Activated CD4-positive, CD25-positive, alpha-beta regulatory T cell treated with anti-CD3 and anti-CD28 coated beads, Interleukin-2, amount 50 U/mL, for 72 hours (primary cell): ENCODE data around the gene CUL7.
A peak's percentile ranks its signal among the peaks of the same experiment; 100 is the strongest.

Experiments
- DNase-seq: peaks from one replicate; pipeline ENCODE4 v3.0.0; 2021

The CUL7 gene

DNA sequence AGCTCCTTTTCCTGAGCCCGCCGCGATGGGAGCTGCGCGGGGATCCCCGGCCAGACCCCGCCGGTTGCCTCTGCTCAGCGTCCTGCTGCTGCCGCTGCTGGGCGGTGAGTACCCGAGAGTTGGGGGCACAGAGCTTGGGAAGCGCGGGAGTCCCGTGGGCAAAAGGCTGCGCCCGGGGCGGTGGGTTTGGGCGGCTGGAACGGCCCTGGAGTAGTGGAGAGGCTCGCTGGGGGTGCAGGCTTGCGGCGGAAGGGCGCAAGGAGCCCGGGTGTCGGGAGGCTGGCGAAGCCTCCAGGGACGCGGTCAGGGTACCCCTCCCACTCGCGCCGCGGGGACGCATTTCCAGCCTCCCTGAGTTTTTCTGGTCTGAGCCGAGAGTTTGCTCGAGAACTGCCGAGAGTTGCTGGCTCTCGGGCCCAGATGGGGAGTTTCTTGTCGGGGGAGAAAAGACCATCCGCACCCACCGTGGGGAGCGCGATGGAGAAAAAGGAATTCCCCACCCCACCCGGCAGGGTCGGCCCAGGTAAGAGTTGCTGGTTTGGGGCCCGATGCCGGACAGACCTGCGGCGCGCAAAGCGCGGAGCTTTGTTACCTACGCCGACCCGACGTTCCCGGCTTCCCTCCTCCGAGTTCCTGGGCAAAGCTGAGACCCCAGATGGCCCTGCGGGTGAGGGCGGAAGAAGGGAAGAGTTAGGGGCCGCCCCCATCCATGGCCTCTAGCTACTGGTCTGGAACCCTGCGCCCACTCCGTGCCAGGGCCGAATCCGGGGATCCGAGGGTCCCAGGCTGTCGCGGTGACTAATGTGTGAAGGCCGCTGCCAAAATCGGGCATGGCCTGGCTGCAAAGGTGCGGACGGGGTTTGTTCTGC lies 23.0 kb upstream of the CUL7 start:
- DNase-seq = no peak

DNA sequence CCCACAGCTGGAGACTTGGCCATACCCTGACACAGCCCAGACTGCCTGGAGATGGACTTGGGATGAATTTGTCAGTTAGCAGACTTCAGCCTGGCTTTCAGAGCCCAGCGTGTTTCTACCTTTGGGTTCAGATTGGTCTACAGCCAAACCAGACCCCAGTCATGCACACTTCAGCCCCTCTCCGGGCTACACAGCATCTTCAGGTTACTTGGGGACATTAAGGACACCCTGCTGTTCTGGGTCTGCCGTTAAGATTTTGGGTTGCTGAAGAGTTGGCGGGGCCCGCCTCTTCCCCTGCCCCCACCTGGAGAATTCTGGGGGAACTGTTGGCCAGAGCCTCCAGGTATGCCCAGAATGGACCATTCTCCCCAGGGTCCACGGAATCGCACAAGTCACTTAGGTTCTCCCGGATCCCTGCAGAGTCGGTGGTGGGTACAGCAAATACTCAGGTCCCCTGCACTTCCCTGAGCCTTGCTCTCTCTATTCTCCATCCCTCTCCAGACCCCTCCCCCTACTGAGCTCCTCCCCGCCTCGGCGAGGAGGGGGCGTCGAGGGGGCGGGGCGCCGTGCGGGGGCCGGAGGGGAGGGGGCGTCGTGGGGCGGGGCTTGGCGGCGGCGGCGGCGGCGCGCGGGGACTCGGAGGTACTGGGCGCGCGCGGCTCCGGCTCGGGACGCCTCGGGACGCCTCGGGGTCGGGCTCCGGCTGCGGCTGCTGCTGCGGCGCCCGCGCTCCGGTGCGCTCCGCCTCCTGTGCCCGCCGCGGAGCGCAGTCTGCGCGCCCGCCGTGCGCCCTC lies 22.2 kb upstream of the CUL7 start, which contains the start of gene PTK7:
Gene PTK7, plus strand, starts transcription at position 645 of the 794 bp plus-strand sequence. CDS start 175 bp downstream, outside the sequence.
- no peak for DNase-seq

DNA sequence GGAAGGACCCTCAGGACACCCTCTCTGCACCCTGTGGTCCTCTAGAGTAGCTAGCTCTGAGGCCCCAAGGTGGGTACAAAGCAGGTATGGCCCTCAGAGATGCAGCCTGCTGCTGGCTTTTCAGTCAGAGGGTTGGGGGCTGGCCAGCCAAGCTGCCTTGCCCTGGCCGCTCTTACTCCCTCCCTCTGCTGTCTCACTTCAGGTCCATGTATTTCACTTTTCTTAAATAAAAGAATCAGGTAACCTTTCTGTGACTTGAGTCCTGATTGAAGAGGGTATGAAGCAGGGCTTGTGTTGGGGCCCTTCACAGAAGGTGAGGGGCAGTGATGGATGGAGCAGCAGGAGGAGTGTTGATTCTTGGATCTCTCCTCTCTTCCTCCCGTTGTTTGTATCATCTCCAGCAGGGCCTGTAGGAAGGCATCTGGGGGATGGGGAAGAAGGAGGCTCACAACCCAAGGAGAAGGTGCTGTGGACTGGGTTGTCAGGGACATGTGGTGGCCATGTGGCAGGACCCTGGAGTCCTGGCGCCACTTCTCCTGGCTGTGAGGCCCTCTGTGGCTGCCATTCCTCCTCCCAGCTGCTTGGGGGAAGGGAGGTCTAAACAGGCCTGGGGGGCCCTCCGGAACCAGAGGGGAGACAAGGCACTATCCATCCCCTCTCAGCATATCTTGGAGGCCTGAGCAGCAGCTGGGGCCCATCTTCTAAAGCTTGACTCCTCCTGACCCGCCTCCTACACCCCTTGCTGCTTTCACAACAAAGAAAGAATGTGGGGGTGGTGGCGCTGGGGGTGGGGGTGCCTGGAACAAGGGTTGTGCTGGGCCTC lies 21.4 kb upstream of the CUL7 start:
- DNase-seq = no peak

DNA sequence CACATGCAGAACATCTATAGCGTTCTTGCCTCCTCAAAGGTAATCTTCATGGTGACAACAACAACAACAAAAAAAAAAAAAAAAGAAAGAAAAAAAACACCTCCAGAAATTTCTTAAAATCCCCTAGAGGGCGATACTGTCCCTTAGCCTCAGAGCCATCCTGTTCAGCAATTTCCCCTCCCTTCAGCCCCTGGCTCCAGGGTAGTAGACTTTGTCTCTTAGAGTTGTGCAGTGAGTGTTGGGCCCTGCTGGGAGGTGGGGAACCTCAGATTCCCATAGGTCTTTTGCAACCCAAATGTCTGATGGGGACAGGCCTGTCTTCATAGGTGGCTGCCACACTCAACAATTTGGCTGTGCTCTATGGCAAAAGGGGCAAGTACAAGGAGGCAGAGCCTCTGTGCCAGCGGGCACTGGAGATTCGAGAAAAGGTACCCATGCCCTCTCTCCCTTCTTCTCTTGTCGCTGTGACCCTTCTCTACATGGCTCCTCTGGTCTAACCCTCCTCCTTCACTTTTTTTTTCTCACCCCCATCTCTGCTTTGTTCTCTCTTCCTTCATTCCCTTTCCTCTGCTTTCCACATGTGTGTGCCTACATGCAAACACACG lies 16.5 kb upstream of the CUL7 start:
- DNase-seq = no peak

DNA sequence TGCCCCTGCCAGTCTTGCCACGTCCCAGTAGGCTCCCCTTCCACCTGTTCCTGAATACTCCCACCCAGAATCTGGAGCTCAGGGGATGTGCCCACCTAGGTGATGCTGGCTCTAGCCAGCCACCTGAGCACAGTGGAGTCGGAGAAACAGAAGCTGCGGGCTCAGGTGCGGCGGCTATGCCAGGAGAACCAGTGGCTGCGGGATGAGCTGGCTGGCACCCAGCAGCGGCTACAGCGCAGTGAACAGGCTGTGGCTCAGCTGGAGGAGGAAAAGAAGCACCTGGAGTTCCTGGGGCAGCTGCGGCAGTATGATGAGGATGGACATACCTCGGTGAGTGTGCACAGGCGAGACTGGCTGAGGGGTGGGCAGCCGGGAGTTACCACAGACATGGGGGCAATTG lies 9.2 kb upstream of the CUL7 start:
- DNase-seq = no peak

DNA sequence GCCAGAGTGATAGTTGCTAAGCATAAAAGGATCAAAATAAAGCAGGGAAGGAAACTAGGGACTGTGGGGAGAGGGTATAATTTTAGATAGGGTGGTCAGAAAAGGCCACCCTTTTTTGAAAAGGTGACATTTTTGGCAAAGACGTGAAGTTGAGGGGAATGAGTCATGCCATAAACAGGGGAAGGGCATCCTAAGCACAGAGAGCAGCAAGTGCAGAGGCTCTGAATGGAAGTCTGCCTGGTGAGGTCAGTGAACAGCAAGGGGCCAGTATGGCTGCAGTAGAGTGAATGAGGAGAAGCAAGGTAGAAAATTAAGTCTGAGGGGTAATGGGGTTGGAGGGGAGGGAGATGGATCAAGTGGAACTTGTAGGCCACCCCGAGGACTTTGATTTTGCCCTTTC lies 8.2 kb upstream of the CUL7 start:
- no peak for DNase-seq

DNA sequence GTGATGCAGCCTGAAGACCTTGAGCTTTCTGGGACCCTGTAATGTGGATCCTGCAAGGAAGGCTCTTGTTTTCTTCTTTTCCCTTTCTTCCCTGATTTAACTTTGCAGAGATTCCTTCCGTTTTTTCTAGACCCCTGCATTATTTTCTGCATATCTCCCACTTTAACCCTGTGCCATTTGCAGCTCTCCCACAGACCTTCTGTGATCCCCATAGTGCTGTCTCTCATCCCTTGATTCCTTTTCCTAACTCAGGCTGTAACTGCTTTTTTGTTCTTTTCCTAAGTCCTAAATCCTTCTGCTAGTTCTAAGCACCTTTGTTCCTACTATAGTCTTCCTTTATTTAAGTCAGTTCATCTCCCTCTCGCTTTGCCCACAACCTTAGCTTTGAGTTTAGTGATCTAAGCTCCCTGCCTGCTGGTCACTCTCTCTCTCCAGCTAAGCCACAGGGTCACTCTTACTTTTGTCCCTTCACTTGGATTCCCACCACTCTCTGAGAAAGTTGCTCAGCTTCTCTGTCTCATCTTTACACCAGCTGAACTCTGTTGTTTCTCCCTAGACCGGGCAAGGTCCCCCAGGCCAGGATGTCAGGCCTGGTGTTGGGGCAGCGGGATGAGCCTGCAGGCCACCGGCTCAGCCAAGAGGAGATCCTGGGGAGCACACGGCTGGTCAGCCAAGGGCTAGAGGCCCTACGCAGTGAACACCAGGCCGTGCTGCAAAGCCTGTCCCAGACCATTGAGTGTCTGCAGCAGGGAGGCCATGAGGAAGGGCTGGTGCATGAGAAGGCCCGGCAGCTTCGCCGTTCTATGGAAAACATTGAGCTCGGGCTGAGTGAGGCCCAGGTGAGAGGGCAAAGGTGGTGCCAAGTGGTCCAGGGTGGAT lies 7.3 kb upstream of the CUL7 start:
- DNase-seq = no peak

DNA sequence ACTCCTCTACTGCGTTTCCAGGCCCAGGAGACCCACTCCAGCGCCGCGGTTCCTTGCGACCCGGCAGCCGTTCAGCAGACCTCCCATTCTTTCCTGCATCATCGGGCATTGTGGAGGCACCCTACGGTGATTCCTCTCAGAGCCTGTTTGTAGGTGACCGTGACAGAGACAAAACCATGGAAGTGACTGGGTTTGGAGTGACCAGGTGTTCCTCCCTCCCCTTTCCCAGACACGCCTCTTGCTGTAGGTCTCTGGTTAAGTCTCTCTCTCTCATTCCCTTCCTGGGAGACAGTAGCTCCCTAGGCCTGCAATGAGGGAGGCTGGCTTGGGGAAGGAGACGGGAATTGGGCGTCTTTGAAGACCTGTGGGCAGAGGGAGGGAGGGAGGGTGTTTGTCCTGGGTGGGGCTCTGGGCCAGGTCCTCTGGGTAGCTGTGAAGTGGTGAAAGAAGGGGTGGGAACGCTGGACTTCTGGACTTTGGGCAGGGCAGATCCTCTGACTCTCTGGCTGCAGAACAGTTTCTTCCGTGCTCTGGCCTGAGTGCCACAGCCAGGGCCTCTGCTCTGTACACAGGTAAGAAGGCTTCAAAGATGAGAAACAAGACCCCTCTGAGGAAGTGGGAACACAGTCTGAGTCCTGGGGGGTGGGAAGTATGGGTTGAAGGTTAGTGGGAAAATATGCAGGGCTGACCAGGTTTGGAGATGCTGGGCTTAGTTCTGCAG lies 6.5 kb upstream of the CUL7 start:
- DNase-seq = no peak

DNA sequence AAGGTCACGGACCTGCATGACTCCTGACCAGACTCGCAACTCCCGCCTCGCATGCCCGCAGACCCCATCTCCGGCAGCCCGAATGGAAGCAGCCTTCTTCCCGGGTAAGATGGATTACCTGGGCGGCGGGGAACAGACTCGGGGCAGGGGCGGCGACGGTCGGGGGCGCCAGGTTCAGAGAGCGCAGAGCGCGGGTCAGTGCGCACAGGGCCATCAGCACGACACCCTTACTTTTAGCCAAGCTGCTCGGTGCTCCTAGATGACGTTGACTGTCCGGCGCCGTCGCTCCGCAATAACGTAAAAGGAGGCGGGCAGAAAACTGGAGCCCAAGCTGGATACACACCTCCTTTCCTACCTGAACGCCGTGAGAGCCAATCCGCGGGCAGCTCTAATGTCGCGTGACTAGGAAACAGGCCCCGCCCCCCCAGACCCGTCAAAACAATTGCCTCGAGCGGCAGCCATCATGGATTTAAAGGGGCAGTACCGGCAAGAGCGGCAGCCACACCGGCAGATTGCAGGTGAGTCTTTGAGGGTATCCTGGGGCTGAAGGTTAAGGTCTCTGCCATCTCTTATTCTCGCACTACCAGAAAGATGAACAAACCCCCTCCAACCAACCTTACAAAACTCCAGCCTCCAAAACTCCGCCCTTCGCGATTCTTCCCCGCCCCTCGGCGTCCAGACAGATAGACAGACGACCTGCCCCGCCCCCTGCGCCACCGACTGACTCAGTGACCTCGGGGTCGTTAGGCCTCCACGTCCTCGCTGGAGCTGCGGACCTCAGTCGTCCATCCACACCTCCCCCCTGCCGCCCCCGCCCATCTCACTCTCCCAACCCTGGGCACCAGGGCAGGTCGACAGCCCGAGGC lies 5.8 kb upstream of the CUL7 start, which contains the start of the genes KLC4 and MRPL2:
Gene KLC4, plus strand, starts transcription at position 464 of the 866 bp plus-strand sequence. CDS start 1,705 bp downstream, outside the sequence.
Gene MRPL2, minus strand, starts transcription at position 267 of the 866 bp plus-strand sequence. Its CDS starts 53 bp downstream, at position 214.
- DNase-seq = peak; percentile 92

DNA sequence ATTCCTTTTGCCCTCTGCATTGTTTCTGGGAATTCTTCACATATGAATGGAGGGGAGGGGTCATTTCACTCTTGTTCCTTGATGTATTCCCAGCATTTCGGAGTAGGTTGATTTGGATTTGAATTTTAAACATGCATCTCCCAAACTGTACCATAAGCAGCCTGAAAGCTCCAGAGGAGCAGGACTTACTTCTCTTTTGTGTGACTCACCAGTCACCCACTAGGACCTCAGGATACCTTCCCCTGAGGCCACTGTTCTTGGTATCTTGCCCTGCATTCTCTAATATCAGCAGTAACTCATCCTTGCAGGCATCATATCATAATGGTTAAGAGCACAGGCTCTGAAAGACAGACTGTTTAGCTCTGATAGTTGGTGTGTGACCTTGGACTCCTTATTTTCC lies 4.9 kb upstream of the CUL7 start:
- no peak for DNase-seq

DNA sequence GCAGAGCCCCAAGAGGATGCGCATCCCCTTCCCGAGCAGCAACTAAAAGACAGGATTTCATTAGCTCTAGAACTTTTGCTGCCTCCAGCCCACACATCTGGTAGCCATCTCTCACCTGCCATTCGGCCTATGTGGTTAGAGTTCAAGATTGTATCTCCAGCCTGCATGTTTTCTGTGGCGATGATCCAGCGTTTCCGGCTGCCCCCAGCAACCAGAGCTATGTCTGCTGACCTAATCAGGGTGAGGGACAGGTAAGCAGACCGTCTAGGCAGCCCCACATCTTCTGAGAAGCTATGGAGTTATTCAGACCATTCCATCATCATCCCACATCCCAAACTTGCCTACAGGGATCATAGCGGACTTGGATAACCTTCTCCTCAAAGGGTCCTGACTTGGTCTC lies 2.3 kb upstream of the CUL7 start:
- DNase-seq = no peak

DNA sequence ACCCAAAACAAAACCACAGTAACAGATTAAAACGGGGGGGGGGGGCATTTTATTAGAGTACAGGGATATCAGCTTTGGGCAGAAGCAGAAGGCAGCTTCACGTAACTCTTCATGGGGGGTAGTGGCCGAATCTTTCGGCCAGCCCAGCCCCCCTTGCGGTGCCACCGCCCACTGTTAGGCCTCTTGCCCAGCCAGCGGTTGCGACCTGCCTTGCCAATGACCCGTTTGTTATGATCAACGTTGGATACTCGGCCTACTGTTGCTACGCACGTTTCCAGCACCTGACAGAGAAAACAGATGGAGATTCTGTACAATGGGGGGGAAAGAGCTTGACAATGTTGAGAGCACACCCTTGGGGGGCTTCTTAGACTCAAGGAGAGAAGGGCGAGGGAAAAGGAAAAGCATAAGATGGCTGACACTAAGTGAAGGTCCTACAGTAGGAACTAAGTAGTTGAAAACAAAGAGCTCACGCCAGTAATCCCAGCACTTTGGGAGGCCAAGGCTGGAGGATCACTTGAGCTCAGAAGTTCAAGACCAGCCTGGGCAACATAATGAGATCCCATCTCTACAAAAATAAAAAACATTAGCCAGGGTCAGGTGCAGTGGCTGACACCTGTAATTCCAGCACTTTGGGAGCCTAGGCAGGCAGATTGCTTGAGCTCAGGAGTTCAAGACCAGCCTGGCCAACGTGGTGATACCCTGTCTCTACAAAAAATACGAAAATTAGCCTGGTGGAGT lies 724 bp upstream of the CUL7 start:
- DNase-seq = no peak

DNA sequence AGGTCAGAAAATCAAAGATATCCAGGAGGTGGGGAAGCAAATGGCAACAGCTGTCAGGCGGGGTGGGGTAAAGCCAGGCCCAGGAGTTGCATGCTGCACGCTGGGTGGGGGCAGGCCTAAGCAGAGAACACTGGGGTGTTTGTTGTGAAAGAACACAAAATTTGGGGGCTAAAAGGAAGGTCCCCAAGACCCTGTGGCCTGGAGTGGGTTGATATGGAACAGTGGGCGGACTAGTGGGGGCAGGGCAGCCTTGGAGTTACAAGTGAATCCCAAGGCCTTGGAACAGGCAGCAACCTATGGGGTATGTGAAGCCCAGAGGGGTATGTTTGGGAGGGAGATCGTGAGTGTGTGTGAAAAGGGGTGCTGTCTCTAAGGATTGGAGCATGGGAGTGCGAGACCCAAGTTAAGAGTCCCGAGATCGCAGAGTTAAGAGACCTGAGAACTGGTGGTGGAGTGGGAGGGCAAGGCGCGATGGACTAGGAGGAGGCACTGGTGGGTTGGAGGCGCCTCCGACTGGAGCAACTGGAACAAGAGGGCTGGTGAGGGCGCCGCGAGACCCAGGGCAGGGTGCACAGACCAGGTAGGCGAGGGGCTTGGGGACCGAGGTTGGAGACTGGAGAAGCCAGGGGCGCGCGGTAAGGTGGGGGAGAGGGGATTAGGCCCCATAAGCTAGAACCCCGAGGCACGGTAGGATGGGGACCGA lies 658 bp downstream of the CUL7 start:
- no peak for DNase-seq

DNA sequence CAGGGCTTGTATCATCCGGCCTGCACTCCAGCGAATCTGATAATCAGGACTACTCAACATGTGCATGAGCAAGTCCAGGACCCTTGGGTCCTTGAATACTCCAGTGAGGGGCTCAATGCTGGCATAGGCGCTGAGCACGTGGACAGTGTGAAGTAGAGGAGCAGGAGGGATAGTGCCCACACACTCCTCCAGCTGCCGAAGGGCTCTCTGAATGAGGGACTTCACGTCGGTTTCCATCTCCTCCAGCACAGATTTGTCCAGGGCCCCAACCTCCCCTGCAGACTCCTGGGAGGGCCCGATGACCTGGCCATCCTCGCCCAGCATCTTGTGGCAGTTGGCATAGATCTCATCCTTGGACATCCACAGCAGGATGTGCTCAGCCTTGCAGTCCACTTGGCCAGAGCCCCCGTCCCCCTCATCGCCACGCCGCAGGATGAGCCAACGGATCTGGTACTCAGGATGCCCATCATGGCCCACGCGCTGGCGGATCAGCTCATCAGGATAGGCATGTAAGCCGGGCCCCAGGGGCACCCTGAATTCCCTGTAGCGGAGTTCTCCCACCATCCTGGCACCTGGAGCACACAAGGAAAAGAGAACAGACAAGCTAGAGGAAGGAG lies 1.3 kb downstream of the CUL7 start:
- no peak for DNase-seq

DNA sequence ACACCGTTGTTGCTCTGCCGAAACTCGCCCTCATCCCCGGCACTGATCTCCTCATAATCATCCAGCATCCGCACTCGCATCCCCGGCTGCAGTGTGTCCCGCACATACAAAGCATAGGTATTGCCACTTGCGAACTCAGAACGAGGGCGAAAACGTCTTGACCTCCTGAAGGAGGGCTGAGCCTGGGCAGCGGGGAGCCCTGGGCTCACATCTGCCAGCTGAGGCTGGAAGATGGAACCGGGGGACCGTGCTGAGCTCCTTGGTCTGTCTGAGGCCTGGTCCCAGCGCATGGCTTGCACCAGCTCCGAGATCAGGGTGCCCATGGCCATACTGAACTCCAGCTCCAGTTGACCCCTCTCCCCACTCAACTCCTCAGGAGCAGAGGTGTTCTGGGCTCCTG lies 2.7 kb downstream of the CUL7 start:
- no peak for DNase-seq

DNA sequence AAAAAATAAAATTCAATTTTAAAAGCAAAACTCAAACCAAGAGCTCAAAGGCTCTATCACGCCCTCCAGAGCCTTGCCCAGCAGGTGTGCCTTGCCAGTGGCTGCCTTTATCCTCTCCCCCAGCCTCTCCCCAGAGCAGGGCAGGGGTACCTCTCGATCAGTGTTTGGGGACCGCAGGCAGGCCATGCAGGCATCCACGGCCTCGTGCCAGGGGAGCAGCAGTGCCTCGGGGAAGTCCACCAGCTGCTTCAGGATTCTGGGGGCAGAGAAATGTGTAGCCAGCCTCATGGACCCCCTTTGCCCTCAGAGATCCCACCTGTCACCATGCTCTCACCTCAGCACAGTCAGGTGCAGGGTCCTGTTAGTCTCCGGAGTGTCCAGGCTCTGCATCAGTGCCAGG lies 5.7 kb downstream of the CUL7 start:
- no peak for DNase-seq

DNA sequence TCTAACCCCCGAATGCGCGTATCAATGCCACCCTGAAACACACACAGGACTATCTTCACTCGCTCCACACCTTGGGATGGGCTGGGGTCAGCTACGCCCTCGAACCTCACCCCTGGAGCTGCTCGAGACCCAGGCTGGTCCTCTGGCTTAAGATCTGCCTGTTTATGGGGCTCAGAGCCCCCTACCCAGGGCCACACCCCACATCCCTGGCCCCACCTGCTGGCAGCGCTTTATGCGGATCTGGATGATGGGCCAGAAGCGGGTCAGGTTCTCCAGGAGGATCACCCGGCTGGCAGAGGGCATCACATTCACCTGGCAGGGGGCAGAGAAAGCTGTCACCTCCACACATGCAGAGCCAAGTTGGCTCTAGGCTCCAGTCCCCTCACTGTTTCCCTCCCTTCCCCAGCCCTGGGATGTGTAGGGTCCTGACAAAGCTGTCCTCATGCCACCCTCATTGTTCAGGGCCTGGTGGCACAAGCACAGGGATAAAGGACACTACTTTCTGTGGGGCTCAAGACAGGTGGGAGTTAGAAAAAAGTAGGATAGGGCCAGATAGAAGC lies 8.2 kb downstream of the CUL7 start:
- DNase-seq = no peak

DNA sequence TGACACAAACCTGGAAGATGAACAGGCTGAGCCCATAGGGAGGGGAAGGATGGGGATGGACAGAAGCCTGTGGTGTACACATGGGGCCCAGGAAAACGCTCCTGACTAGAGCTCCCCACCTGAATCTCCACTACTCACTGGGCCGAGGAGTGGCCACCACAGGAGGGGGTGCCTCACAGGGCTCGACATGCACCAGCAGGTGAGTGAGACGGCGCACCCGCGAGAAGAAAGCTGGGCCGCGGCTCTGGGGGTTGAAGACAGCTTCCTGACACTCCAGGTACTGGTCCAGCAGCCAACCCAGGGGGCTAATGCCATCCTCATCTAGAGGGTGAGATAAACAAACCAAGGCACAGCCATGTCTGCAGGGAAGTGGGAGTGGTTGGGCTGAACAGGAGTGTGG lies 10.3 kb downstream of the CUL7 start:
- no peak for DNase-seq
